HG03457 (cell line): ENCODE data around the gene PBRM1.
"Not testable (repeated sequence)": the region's sequence is repeated elsewhere in the genome, so short reads cannot be mapped to it uniquely, and the experiment has no call there.

Source experiments
- ATAC-seq: cut with Tn5 transposase; IDR thresholded peaks from one replicate; pipeline ENCODE4 v1.9.1; 2021; ENCODE audit warnings: moderate number of reproducible peaks; ENCODE audit not compliant: unreplicated experiment

The PBRM1 gene

DNA sequence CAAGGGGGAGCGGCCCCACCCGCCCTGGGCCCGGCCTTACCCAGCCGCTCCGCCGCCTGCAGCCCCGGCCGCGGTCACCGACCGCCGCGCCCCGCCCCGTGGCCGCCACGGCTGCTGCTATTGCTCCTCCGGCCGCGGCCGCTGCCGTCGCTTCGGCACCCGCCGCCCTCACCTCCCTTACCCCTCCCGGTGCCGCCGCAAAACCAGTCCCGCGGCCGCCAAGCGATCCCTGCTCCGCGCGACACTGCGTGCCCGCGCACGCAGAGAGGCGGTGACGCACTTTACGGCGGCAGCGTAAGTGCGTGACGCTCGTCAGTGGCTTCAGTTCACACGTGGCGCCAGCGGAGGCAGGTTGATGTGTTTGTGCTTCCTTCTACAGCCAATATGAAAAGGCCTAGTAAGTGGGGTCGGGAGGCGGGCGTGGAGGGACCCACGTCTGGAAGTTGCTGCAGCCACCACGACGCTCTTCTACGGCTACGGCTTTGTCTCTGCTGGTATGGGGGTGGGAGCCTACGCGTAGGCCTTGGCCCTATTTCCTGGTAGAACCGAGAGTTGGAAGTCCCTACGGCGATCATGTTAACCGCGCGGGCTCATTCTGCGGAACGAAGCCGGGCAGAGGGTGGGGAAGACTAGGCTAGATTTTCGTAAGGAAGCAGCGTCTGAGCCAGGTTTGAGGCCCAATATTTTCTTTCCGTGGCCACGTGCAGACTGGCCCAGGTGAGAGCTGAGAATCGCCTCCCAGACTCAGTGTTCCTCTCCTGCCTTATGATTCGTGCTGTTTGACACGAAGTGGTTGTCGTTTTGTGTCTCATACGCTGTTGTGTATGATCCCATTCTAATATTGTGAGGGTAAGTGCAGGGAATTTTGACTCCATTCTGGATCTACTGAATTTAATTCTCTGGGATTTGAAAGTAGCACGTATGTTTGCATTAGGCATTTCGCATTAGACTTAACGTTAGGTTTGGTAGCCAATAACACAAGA lies at the start of gene PBRM1, which contains the start of gene GNL3:
PBRM1 (minus strand) TSS at position 205 of the 983 bp plus-strand sequence.
GNL3 (plus strand) TSS at position 324 of the 983 bp plus-strand sequence; CDS start at position 385, 61 bp downstream.
- ATAC-seq = peak; percentile 41

- ATAC-seq = no peak
Observed at GRCh38 chr3:52733256-52733891, 47.7 kb upstream of the PBRM1 start.

DNA sequence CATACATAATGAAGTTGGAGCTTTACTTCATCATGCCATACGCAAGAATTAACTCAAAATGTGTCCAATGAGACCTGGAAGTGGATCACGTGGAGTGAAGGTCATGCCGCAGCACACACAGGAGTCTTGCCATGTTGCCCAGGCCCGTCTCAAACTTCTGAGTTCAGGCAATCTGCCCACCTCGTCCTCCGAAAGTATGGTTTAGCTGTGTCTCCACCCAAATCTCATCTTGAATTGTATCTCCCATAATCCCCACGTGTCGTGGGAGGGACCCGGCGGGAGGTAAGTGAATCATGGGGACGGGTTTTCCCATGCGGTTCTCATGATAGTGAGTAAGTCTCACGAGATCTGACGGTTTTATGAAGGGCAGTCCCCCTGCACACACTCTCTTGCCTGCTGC lies 45.9 kb upstream of the PBRM1 start:
- no peak for ATAC-seq

DNA sequence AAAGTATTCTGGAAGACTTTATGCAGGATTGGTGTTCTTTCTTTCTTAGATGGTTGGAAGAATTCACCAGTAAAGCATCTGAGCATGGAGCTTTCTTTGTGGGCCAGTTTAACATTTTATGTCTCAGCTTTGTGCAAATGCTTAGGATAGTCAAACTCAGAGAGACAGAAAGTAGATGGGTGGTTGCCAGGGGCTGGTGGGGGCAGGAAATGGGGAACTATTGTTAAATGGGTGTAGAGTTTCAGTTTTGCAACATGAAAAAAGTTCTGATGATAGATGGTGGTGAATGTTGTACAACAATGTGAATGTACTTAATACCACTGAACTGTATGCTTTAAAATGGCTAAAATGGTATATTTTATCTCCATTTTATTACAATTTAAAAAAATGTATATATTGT lies 45.0 kb upstream of the PBRM1 start:
- no peak for ATAC-seq

DNA sequence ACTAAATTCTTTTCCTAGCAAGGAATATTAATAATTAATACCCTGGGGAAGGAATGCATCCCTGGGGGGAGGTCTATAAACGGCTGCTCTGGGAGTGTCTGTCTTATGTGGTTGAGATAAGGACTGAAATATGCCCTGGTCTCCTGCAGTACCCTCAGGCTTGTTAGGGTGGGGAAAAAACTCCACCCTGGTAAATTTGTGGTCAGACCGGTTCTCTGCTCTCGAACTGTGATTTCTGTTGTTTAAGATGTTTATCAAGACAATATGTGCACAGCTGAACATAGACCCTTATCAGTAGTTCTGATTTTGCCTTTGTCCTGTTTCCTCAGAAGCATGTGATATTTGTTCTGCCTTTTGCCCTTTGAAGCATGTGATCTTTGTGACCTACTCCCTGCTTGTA lies 43.0 kb upstream of the PBRM1 start:
- ATAC-seq = not testable (repeated sequence)

DNA sequence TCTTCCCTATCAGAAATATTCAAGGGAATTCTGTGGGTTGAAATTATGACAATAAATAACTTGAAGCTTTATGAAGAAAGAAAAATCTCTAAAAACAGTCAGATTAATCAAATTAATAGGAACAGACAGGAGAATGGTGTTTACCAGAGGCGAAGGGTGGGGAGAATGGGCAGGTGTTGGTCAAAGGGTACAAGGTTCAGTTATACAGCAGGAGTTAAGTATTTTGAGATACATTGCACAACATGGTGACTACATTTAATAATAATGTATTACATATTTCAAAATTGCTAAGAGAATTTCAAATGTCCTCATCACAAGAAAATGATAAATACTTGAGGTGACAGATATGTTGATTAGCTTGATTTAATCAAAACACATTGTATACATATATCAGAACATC lies 38.8 kb upstream of the PBRM1 start:
- ATAC-seq = no peak

GRCh38 chr3:52723935-52724334 lies 38.2 kb upstream of the PBRM1 start:
- no peak for ATAC-seq

GRCh38 chr3:52722491-52722890 lies 36.8 kb upstream of the PBRM1 start:
- no peak for ATAC-seq

GRCh38 chr3:52721730-52722008 lies 36.0 kb upstream of the PBRM1 start:
- no peak for ATAC-seq

GRCh38 chr3:52721002-52721729 lies 35.5 kb upstream of the PBRM1 start:
- no peak for ATAC-seq

- no peak for ATAC-seq
Observed at GRCh38 chr3:52719618-52720017, 33.9 kb upstream of the PBRM1 start.

DNA sequence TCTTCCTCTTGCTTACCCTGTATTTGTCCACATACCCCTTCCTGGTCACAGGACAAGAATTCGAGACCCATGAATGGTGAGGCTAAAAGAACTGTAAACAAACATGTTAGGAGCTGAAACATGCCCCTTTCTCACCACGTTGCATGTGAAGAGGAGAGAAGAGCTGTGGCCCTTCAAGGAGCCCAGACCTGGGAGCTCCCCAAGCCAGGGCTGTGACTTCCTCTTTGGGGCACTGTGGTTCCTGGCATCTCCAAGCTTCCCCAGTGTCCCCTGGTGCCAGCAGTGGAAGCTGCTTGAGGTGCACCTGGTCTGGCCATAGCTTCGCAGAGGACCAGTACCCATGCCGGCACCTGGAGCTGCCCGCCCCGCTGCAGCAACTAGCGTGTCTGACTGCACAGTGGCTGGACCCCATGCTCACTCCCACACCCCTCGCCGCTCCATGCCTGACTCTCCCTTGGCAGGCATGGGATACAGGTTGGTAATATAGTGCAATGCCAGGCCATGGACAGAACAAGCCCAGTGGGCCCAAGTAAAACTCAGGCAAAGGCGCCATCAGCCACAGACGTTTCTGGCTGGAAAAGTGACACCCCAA lies 30.1 kb upstream of the PBRM1 start:
- ATAC-seq = no peak

DNA sequence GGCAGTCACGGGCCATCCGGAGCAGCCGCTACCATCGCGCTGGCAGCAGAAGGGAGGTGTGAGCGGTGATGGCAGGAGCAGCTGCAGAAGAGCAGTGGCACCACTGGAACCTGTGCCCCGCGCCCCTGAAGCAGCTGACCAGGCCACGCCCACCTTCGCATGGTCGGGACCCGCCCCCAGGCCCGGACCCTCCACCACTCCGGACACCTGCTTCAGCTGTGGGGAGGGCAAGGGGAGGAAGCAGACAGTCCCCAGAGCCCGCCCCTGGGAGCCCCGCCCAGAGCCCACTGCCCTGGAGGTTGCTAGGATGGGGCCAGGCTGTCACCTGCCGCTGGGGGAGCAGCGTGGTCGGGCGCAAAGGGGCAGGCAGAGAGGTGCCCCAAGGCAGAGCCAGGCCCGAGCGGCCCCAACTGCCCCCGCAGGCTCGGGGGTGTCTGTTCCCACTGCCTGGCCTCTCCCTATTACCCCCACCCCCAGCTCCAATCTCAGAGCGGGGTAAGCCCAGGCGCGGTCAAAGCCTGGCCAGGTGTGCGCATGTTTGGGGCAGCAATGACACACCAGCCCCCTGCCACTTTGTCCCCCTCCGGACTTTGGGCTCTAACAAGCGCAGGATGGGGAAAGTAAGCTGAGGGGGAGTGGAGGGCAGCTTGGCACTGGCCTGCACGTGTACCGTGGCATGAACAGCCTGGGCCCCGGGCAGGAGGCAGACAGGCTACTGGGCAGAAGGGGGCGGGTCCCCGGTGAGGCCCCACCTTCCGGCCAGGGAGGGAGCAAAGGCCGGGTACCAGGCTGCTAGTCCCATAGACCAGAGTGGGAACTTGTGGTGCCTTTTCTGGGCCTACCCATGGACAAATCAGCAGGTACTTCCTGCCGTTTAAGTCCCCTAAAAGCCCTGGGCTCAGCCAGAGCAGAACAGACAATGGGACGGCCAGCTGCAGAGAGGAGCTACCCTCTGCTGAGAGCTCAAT lies 28.9 kb upstream of the PBRM1 start:
- ATAC-seq = no peak

DNA sequence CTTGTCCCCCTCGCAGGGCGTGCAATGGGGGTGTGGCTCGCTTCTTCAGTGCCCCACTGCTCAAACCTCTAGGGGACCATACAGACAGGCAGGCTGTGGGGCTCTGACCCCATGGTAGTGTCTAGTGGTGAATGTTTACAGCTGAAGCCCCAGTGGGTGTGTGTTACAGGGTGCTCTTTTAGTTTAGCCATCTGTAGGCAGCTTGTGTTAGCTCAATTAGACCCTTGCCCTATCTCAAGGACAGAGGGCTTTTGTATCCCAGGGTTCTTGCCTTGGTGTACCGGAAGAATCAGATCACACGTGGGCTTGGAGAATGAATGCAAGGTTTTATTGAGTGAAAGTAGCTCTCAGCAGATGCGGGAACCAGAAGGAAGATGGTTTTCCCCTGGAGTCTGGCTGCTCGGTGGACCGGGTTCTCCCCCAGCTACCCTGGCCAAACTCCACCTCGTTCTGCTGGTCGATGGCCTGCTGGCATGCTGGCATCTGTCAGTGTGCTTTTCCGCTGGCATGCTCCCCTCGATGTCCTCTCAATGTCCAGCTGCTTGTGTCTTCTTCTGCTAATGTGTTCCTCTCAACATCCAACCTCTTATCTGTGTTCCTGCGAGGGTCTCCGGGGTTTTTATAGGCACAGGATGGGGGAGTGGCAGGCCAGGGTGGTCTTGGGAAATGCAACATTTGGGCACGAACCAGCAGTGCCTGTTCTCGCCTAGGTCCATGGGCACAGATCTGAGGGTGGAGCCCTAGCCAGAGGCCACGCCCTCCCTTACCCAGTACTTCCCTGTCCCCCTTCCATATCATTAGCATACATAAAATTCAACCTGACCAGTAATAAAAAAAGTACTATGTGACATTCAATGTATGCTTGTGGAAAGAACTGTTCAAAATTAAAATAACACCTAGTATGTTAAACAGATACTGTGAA lies 26.8 kb upstream of the PBRM1 start:
- no peak for ATAC-seq

DNA sequence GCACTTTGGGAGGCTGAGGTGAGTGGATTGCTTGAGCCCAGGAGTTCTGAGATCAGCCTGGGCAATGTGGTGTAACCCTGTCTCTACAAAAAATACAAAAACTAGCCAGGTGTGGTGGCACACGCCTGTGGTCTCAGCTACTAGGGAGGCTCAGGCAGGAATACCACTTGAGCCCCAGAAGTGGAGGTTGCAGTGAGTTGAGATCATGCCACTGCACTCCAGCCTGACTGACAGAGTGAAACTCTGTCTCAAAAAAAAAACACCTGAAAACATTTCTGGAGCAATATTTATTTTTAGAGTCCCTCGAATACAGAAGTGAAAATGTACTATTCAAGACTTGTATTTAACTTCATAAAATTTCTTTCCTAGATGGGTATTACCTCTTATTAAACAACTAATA lies 24.8 kb upstream of the PBRM1 start:
- ATAC-seq = no peak

GRCh38 chr3:52707585-52707984 lies 21.9 kb upstream of the PBRM1 start:
- no peak for ATAC-seq

DNA sequence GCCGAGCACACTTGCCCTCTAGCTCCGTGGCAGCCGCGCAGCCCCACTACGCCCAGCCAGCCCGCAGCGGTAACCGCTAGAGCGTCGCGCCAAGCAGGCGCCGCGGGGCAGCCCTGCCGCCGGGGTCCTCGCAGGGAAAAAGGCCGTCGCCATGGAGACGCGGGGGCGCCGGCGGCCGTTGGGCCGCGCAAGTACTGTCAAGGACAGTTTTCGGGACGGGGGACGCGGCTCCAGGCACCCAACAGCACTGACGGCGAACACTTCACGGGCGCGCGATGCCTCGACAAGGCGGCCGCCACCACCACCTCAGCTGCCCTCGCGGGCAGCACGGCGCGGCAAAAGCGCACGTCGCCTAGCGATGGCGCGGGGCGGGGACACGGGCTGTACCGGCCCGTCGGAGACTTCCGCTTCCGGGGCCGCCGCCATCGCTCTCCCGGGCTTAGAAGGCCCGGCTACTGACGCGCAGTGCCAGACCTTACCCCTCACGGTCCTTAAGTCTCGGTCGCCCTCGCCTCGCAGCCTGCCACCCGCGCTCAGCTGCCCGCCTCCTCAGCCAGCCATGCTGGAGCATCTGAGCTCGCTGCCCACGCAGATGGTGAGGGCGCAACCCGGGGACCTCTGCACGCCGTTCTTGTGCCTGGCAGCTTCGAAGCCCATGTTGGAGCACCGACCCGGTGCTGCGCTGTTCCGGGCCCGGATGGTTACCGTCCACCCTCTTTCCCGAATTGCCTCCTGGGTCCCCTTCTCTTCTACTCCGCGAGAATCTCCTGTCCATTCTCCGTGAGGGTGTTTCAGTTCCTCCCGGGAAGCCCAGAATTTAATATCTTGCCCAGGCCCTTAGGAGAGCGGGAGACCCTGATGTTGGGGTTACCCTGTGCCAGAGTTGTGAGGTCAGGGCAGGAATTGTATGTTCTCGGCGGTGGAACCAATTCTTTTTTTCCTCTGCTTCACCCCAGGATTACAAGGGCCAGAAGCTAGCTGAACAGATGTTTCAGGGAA lies 20.3 kb upstream of the PBRM1 start, which contains the start of the genes GLT8D1 and SPCS1:
GLT8D1 (minus strand) TSS at position 104 of the 999 bp plus-strand sequence. CDS start 5,331 bp downstream, outside the sequence.
SPCS1 (plus strand) TSS at position 419 of the 999 bp plus-strand sequence; CDS start at position 560, 141 bp downstream.
- ATAC-seq = peak; percentile 69

- no peak for ATAC-seq
Observed at GRCh38 chr3:52705438-52705687, 19.6 kb upstream of the PBRM1 start.
